Liver (tissue), 9 donors: ENCODE data around the gene SELENOM. TPM values are rescaled to one million over a fixed set of nuclear protein-coding genes. Genes with fewer than 3 reads are reported as not detected.

Experiments used
- DNase-seq: peaks from one replicate; pipeline ENCODE4 v3.0.0-alpha.2; 2017; ENCODE audit warnings: low spot score
- H3K27ac ChIP-seq, 2 donors: one replicate each; pipeline ENCODE4 v1.7.0; 2013; ENCODE audit warnings: inconsistent platforms in 2 of 2, low read length in 2 of 2, control low read depth in 1 of 2, low read depth in 1 of 2, mild to moderate bottlenecking in 1 of 2
- H3K27me3 ChIP-seq, 4 donors: one replicate each; pipeline versions ENCODE4 v1.6.1 to v1.7.0; 2013; ENCODE audit warnings: low read length in 3 of 4, inconsistent platforms in 1 of 4, mild to moderate bottlenecking in 1 of 4, moderate library complexity in 1 of 4; ENCODE audit not compliant: control insufficient read depth in 4 of 4, insufficient read depth in 4 of 4
- H3K36me3 ChIP-seq, 4 donors: one replicate each; pipeline versions ENCODE4 v1.6.1 to v1.7.0; 2013; ENCODE audit warnings: low read length in 3 of 4, mild to moderate bottlenecking in 3 of 4, low read depth in 1 of 4, moderate library complexity in 1 of 4; ENCODE audit not compliant: control insufficient read depth in 4 of 4, insufficient read depth in 3 of 4
- H3K4me1 ChIP-seq, 4 donors: one replicate each; pipeline versions ENCODE4 v1.6.1 to v1.7.0; 2013; ENCODE audit warnings: low read length in 3 of 4, mild to moderate bottlenecking in 3 of 4, moderate library complexity in 1 of 4; ENCODE audit not compliant: control insufficient read depth in 4 of 4, insufficient read depth in 4 of 4
- H3K4me3 ChIP-seq, 3 donors: one replicate each; pipeline versions ENCODE4 v1.6.1 to v1.7.0; 2013; ENCODE audit warnings: low read length in 3 of 3, control low read depth in 1 of 3, low read depth in 1 of 3, mild to moderate bottlenecking in 1 of 3
- H3K9ac ChIP-seq, 2 donors: one replicate each; pipeline ENCODE4 v1.7.0; 2013; ENCODE audit warnings: low read length in 2 of 2, mild to moderate bottlenecking in 2 of 2, moderate library complexity in 2 of 2, control low read depth in 1 of 2, low read depth in 1 of 2
- H3K9me3 ChIP-seq, 4 donors: one replicate each; pipeline versions ENCODE4 v1.6.1 to v1.7.0; 2013; ENCODE audit warnings: low read length in 3 of 4; ENCODE audit not compliant: control insufficient read depth in 4 of 4
- ATF3 ChIP-seq: IDR thresholded peaks from 2 replicates; pipeline ENCODE4 v1.6.1; 2016; ENCODE audit warnings: antibody characterized with exemption
- CTCF ChIP-seq: fragments of 150-350 bp; IDR thresholded peaks from 2 replicates; pipeline ENCODE4 v1.5.1; 2017; ENCODE audit warnings: improper control_type of control experiment, low read depth, low read length; ENCODE audit not compliant: missing input control
- EGR1 ChIP-seq, 2 donors: IDR thresholded peaks; 2 replicates each; pipeline ENCODE4 v1.6.1; 2016 to 2018; ENCODE audit warnings: antibody characterized with exemption in 2 of 2, low read depth in 2 of 2
- FOXA1 ChIP-seq: IDR thresholded peaks from 2 replicates; pipeline ENCODE4 v1.6.1; 2016; ENCODE audit warnings: antibody characterized with exemption
- FOXA2 ChIP-seq: IDR thresholded peaks from 2 replicates; pipeline ENCODE4 v1.6.1; 2016; ENCODE audit warnings: antibody characterized with exemption
- GABPA ChIP-seq, 2 donors: IDR thresholded peaks in 1 of 2; conservative IDR thresholded peaks in 1 of 2; 2 replicates each; pipeline ENCODE4 v1.6.1; 2016; ENCODE audit warnings: antibody characterized with exemption in 2 of 2, mild to moderate bottlenecking in 1 of 2, moderate library complexity in 1 of 2
- HNF4A ChIP-seq, 2 donors: conservative IDR thresholded peaks; 2 replicates each; pipeline ENCODE4 v1.6.1; 2016; ENCODE audit warnings: antibody characterized with exemption in 2 of 2, mild to moderate bottlenecking in 2 of 2
- HNF4G ChIP-seq: IDR thresholded peaks from 2 replicates; pipeline ENCODE4 v1.6.1; 2016; ENCODE audit warnings: antibody characterized with exemption
- MAX ChIP-seq: IDR thresholded peaks from 2 replicates; pipeline ENCODE4 v1.6.1; 2016; ENCODE audit warnings: antibody characterized with exemption
- NR2F2 ChIP-seq: IDR thresholded peaks from 2 replicates; pipeline ENCODE4 v1.6.1; 2016; ENCODE audit warnings: antibody characterized with exemption
- REST ChIP-seq: IDR thresholded peaks from 2 replicates; pipeline ENCODE4 v1.6.1; 2016; ENCODE audit warnings: antibody characterized with exemption, mild to moderate bottlenecking
- RXRA ChIP-seq, 2 donors: IDR thresholded peaks; 2 replicates each; pipeline ENCODE4 v1.6.1; 2017 to 2018; ENCODE audit warnings: antibody characterized with exemption in 2 of 2, mild to moderate bottlenecking in 1 of 2
- TAF1 ChIP-seq: conservative IDR thresholded peaks from 2 replicates; pipeline ENCODE4 v1.6.1; 2016; ENCODE audit warnings: antibody characterized with exemption, mild to moderate bottlenecking
- YY1 ChIP-seq: IDR thresholded peaks from 2 replicates; pipeline ENCODE4 v1.6.1; 2016; ENCODE audit warnings: antibody characterized with exemption, mild to moderate bottlenecking
- ZBTB33 ChIP-seq: IDR thresholded peaks from 2 replicates; pipeline ENCODE4 v1.6.1; 2016; ENCODE audit warnings: antibody characterized with exemption
- WGBS: extraction: QIAGEN DNeasy Blood & Tissue Kit; methylation state at CpG from one replicate; pipeline ENCODE4 v1.1.7; 2013; 5-methylcytosine and 5-hydroxymethylcytosine counted together
- polyA plus RNA-seq, 2 donors: library from polyadenylated mRNA; stranded (reverse) in 1 of 2; unstranded in 1 of 2; fragments of 200-250 nt in 1 of 2; fragments of >200 nt in 1 of 2; fragmentation: Nextera tagmentation in 1 of 2; extraction: Ambion mirVana in 1 of 2; gene quantifications; one replicate each; pipeline versions ENCODE4 v1.2.1 to v1.2.3, GENCODE V29; 2013 to 2015
- total RNA-seq, 2 donors: library from RNA; depleted of rRNA; stranded (reverse); fragments of >200 nt; gene quantifications; one replicate each; pipeline ENCODE4 v1.2.3, GENCODE V29; 2014
- donor health status: healthy.
- donor health status: healthy.
- donor health status: healthy.
- donor health status: healthy.
- donor health status: healthy.

The SELENOM gene
- total and polyA plus RNA-seq, 4 donors, result 3.0 to 17.3 (median 12.2) TPM

- H3K36me3 ChIP-seq, result peaks cover 0 to 5% (median 1%) of the 10 kb centered on the region in 4 donors
- peaks cover 0 to 2% (median 0%) of the 10 kb centered on the region in 4 donors for H3K4me1 ChIP-seq
- TF ChIP-seq ZBTB33 (no peak), CTCF (no peak), MAX (no peak), RXRA (IDR thresholded peaks at IDR 0.05) (no peak), YY1 (no peak), NR2F2 (no peak), REST (no peak), EGR1 (IDR thresholded peaks at IDR 0.05; ENCODE audit: low read depth in 2 of 2) (no peak), FOXA1 (no peak), TAF1 (no peak), GABPA (IDR thresholded peaks at IDR 0.05 in 1 of 2, conservative IDR thresholded peaks at IDR 0.05 in 1 of 2) (no peak), FOXA2 (no peak), HNF4G (no peak), HNF4A (conservative IDR thresholded peaks at IDR 0.05) (no peak), ATF3 (no peak)
- H3K27me3 ChIP-seq, result no peaks in the 10 kb centered on the region
- H3K9ac ChIP-seq, result no peak overlapping the region
- 87% methylated on average over 33 of the region's 33 CpGs for whole genome bisulfite sequencing
- no peak overlapping the region for H3K27ac ChIP-seq
- no peak overlapping the region for H3K4me3 ChIP-seq
- no peak for DNase-seq
- no peaks in the 10 kb centered on the region for H3K9me3 ChIP-seq
These were observed 14.1 kb downstream of the SELENOM start for GRCh38 chr22:31093086-31093850.
